Activated CD4-positive, alpha-beta T cell treated with anti-CD3 and anti-CD28 coated beads for 4 hours (primary cell): ENCODE measurements around the gene RHO.

Source experiments
- DNase-seq, 2 donors: peaks; one replicate each; pipeline ENCODE4 v3.0.0-alpha.2; 2020

The RHO gene

GRCh38 chr3:129520960-129521359, 7.5 kb upstream of the RHO start:
- no peak for DNase-seq

- DNase-seq, result no peak
These were observed 6.8 kb upstream of the RHO start for GRCh38 chr3:129521611-129522010.

GRCh38 chr3:129522953-129523352, 5.5 kb upstream of the RHO start:
- no peak for DNase-seq

- no peak for DNase-seq
These were observed 4.4 kb upstream of the RHO start for GRCh38 chr3:129524081-129524480.

- no peak for DNase-seq
These were observed 3.0 kb upstream of the RHO start for GRCh38 chr3:129525341-129525968.

- DNase-seq, result no peak
These were observed 2.1 kb upstream of the RHO start for GRCh38 chr3:129526121-129526900.

- no peak for DNase-seq
These were observed 1.2 kb upstream of the RHO start for GRCh38 chr3:129527262-129527661.

- no peak for DNase-seq
These were observed 1.2 kb downstream of the RHO start for GRCh38 chr3:129529436-129530210.

- DNase-seq, result no peak
These were observed 1.9 kb downstream of the RHO start for GRCh38 chr3:129530251-129530791.

- DNase-seq, result no peak
These were observed 2.4 kb downstream of the RHO start for GRCh38 chr3:129530821-129531220.

- no peak for DNase-seq
These were observed 3.3 kb downstream of the RHO start for GRCh38 chr3:129531699-129532098.

- no peak for DNase-seq
These were observed 3.8 kb downstream of the RHO start for GRCh38 chr3:129532261-129532660.

- no peak for DNase-seq
These were observed 5.0 kb downstream of the RHO start for GRCh38 chr3:129533406-129533805.

GRCh38 chr3:129534428-129535027, 6.1 kb downstream of the RHO start:
- no peak for DNase-seq

GRCh38 chr3:129535075-129535474, 6.6 kb downstream of the RHO start:
- DNase-seq, result no peak

- no peak for DNase-seq
These were observed 7.9 kb downstream of the RHO start for GRCh38 chr3:129536374-129536667.

- DNase-seq, result no peak
These were observed 8.4 kb downstream of the RHO start for GRCh38 chr3:129536804-129537203.

GRCh38 chr3:129539206-129539605, 10.8 kb downstream of the RHO start:
- DNase-seq, result no peak

GRCh38 chr3:129540776-129541516, 12.5 kb downstream of the RHO start:
- no peak for DNase-seq

- no peak for DNase-seq
These were observed 14.3 kb downstream of the RHO start for GRCh38 chr3:129542747-129543146.

- no peak for DNase-seq
These were observed 14.8 kb downstream of the RHO start, which contains the start of gene H1-8 for GRCh38 chr3:129543156-129543790. Gene H1-8, plus strand, starts transcription at chr3:129543175. Its CDS starts 44 bp downstream, at chr3:129543219.

- DNase-seq, result no peak
These were observed 15.6 kb downstream of the RHO start for GRCh38 chr3:129543999-129544398.
